ENCODE measurements around the gene C19orf85.
A peak's percentile ranks its signal among the peaks of the same experiment; 100 is the strongest.
"Not testable (repeated sequence)": the region's sequence is repeated elsewhere in the genome, so short reads cannot be mapped to it uniquely, and the experiment has no call there.

Gene C19orf85

DNA sequence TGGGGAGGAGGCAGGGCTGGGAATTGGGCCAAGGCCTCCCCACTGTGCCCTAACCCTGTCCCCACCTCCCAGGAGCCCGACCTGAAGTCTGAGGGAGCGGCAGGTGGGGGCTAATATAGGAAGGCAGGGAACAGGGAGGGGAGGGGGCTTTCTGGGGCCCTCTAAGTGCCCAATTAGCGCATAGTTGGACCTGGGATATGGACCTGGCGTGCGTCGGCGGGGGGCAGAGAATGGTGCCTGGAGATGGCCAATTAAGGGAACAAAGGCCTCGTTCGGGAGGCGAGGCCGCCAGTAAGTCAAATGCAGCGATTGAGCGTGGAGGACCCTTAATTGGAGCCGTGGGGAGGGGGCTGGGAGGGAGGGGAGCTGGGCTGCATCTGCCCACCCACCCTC, at the start of gene C19orf85:
C19orf85 (minus strand) TSS at position 90 of the 393 bp plus-strand sequence. CDS start 197 bp downstream, outside the sequence.
- no peak for DNase-seq (ENCODE audit: low read depth, low spot score)

DNA sequence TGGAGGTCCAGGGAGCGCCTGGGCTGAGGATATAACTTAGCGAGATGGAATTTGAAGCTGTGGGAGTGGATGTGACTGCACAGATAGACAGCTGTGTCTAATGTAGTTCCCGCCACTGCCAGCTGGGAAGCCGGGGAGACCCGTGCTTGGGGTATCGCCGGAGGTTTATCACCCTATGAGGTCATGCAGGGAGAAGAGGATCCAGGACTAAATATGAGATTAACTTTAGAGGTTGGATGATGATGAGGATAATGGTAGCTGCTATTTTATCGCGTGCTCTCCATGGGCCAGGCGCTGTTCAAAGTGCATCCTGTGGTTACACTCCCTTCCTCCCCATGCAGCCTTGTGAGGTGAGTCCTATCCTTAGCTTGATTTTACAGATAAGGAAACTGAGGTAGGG, 43.6 kb upstream of the C19orf85 start:
- DNase-seq (ENCODE audit: low read depth, low spot score) = no peak

DNA sequence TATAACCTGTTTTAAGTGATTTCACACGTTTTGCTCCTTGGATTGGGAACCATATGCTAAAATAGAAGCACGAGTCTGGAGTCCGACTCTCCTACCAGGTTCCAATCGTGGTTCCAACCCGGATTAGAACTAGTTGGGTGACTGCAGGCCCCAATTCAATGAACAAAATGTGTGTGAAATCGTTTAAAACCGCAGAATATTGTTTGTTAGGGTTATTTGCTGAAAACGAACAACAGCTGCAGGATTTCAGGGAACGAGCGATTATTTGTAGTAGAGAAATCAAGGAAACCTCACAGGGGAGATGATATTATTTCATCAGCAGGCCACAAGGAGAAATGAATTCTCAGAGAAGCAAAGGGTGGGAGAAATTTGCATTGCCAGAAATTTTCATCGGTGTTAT, 40.4 kb upstream of the C19orf85 start:
- DNase-seq (ENCODE audit: low read depth, low spot score) = no peak

DNA sequence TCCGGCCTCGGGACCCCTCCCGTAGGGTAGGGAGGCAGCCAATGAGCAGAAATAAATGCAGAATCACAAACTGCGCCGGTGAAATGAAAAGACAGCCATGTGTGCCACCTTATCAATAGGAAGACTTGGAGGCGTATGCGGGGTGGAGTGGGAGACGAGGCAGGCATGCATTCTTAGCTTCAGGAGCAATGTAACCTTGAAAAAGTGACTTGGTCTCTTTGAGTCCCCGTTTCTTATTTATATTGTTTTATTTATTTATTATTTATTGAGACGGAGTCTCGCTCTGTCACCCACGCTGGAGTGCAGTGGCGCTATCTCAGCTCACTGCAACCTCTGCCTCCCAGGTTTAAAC, 39.7 kb upstream of the C19orf85 start:
- no peak for DNase-seq (ENCODE audit: low read depth, low spot score)

DNA sequence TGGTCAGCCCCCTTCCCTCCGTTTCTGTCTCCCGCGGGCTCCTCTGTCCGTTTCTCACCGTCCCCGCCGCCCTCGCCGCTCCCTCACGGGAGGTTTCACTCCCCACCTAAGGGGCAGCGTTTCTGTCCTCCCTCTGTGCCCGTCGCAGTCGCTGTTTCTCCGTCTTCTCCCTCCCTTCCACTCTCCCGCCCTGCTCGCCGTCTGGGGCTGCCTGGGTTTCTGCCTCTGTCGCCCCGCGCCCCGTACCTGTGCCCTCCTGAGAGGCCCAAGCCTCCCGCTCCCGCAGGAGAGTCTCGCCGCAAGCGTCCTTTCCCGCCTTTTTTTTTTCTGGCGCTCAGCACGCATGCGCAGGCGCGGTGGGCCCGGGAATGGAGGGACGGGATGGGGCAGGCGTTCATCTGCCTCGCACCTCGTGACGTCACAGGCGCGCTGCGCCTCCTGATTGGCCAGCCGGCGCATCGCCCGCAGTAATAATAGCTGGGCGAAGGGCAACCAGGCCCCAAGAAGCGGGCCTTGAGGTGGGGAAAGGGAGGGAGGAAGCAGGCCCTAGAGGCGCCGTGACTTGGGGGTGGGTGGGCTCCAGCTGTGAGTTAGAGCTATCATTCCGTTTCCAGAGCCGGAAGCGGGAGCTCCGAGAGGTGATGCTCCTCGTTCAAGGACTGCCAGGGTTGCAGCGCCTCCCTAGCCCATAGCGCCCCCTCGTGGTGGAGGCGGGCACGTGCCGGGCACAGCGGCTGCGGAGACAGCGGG, 39.1 kb upstream of the C19orf85 start:
- DNase-seq (ENCODE audit: low read depth, low spot score) = peak; percentile 73

DNA sequence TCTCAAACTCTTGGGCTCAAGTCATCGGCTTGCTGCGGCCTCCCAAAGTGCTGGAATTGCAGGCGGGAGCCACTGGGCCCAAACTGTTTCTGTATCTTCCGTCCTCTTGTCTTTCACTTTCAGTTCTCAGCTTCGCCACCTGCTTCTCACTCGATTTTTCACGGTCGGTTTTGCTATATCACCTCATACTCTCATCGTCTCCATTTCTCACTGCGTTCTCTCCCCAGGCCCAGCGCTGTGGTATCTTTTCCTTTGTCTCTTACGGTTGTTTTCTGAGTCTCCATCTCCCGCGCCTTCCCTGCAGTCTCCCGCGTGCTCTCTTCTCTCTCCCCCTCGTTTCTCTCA, 38.6 kb upstream of the C19orf85 start:
- no peak for DNase-seq (ENCODE audit: low read depth, low spot score)

DNA sequence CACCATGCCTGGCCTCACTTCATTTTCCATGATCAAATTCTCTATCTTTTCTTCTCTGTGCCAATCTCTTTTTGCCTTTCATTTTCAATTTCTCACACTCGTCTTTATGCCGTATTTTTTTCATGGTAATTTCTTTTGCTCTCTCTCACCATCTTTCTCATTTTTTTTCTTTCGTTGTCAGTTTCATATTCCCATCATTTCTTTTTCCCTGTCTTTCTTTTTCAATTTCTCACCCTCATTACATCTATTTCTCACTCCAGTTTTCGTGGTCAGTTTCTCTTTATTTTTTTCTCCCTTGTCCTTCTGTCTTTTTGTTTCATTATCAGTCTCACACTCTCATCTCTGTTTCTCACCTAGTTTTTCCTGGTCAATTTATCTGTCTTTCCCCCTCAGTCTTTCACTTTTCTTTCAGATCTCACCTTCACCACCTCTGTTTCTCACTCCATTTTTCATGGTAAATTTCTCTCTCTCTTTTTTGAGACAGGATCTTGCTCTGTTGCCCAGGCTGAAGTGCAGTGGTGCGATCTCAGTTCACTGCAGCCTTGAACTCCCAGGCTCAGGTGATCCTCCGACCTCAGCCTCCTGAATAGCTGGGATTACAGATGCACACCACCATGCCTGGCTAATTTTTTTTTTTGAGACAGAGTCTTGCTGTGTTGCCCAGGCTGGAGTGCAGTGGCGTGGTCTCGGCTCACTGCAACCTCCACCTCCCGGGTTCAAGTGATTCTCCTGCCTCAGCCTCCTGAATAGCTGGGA, 37.8 kb upstream of the C19orf85 start:
- DNase-seq (ENCODE audit: low read depth, low spot score) = no peak

DNA sequence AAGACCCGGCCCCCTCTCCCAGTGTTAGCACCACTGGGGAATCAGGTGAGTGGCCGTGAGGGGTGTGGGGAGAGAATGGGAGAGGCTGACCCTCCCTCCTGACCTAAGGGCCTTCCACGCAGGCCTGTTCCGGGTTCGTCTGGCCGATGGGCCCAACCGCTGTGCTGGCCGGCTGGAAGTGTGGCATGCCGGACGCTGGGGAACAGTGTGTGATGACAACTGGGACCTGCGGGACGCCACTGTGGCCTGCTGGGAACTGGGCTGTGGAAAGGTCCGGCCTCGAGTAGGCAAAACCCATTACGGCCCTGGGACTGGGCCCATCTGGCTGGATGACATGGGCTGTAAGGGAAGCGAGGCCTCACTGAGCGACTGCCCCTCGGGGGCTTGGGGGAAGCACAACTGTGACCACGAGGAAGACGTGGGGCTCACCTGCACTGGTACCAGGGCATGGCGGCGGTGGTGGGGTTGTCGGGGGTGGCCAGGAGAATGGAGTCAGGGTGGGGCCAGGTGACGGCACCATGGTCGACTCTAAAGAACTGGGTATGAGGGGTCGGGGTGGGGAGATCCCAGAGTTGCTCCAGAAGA, 35.9 kb upstream of the C19orf85 start:
- DNase-seq (ENCODE audit: low read depth, low spot score) = no peak

DNA sequence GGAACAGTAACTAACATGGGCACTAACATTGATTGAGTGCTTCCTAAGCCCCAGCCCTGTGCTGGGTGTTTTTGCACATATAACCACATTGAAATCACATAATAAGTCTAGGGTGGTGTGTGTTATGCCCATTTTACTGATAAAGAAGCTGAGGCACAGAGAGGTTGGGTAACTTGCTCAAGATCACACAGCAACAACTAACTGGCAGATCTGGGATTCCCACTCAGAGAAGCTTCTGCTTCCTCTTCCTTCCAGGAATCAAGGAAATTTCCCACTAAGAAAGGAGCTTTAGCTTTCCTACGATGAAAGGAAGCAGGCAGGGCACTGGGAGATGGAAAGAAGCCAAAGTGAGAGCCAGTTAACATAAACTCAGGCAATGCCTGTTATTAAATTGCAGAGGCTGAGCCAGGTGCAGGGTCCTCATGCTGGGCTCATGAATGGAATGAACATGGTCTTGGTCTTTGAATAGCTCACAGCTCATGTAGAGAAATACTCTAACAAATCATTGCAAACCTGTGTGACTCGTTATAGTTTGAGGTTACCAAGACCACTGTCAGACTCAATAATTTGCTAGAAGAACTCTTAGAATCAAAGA, 33.8 kb upstream of the C19orf85 start:
- no peak for DNase-seq (ENCODE audit: low read depth, low spot score)

DNA sequence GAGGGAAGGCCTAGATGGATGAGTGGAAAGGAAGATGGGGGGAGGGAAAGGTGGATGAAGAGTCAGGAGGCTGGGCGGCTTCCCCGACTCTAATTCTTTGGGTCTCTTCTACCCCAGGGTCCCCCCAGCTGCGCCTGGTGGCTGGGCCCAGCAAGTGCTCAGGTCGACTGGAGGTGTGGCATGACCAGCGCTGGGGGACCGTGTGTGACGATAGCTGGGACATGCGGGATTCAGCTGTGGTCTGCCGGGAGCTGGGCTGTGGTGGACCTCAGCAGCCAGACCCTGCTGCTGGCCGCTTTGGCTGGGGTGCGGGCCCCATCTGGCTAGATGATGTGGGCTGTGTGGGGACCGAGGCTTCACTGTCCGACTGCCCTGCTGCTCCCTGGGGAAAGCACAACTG, 33.2 kb upstream of the C19orf85 start:
- no peak for DNase-seq (ENCODE audit: low read depth, low spot score)

DNA sequence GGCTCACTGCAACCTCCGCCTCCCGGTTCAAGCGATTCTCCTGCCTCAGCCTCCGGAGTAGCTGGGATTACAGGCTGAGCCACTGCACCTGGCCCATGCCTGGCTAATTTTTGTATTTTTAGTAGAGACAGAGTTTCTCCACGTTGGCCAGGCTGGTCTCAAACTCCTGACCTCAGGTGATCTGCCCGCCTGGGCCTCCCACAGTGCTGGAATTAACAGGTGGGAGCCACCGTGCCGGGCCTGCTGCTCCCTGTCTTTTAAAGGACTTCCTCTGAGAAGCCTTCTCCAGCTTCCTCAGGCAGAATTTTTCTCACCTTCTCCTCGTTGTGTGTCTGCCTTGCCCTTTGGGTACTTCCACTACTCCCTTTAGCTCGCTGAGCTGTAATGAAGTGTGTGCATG, 32.3 kb upstream of the C19orf85 start:
- DNase-seq (ENCODE audit: low read depth, low spot score) = not testable (repeated sequence)

DNA sequence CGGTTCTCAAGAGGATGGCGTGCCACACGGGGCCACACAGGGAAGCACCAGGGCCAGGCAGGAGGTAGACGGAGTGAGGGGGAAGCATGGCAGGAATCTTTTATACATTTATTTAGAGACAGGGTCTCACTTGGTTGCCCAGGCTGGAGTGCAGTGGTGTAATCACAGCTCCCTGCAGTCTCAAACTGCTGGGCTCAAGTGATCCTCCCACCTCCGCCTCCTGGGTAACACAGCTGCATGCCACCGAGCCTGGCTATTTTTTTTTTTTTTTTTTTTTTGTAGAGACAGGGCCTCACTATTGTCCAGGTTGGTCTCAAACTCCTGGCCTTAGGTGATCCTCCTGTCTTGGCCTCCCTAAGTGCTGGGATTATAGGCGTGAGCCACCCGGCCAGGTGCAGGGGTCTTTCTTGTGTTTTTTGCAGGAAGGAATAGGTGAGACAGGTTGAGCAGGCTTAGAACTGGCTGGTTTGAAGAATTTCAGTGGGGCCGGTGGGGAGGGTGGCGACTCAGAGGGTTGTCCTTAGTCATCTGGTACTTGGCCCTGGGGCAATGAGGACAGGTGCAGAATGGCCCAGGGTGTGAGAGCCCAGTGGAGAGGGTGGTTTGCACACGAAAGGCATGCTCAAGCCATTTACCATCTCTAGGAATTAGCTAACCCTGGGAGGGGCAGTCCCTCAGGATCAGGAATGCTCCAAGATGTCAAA, 31.2 kb upstream of the C19orf85 start:
- no peak for DNase-seq (ENCODE audit: low read depth, low spot score)

DNA sequence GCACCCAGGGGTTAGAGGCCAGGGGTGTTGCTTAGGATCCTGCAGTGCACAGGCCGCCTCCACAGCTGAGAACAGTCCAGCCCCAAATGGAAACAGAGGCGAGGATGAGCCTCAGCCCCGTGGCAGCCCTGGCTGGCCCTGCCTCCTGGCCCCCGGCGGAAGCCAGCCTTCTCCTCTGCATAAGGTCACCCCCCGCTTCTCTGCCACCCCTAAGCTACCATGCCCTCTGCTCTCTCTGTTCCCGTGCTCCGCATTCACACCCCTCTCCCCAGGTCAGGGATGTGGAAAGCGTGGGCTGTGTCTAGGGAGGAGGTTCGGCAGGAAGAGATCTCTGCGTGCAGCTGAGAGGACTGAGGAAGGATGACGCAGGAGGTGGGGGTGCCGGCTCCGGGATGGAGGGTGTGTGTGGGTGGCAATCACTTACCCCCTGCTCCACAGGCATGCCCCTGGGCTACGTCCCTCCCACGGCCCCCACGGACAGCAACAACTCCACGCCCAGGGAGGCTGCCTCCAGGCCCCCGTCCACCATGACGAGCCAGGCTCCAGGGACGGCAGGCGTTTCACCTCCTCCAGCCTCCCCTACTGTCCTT, 29.7 kb upstream of the C19orf85 start:
- no peak for DNase-seq (ENCODE audit: low read depth, low spot score)

DNA sequence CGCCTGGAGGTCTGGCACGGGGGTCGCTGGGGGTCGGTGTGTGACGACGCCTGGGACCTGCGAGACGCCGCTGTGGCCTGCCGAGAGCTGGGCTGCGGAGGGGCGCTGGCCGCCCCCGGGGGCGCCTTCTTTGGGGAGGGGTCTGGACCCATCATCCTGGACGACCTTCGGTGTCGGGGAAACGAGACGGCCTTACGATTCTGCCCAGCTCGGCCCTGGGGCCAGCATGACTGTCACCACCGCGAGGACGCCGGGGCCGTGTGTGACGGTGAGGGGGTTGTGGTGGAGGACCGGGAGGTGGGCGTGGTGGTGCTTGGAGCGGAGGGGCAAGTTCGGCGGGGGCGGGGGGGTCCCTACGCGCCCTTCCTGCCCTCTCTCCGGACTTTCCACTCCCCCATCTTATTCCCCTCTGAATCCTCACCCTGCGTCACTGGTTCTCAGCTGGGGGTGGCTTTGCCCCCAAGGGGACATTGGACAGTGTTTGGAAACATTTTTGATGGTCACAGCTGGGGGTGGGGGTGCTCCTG, 29.2 kb upstream of the C19orf85 start:
- no peak for DNase-seq (ENCODE audit: low read depth, low spot score)

DNA sequence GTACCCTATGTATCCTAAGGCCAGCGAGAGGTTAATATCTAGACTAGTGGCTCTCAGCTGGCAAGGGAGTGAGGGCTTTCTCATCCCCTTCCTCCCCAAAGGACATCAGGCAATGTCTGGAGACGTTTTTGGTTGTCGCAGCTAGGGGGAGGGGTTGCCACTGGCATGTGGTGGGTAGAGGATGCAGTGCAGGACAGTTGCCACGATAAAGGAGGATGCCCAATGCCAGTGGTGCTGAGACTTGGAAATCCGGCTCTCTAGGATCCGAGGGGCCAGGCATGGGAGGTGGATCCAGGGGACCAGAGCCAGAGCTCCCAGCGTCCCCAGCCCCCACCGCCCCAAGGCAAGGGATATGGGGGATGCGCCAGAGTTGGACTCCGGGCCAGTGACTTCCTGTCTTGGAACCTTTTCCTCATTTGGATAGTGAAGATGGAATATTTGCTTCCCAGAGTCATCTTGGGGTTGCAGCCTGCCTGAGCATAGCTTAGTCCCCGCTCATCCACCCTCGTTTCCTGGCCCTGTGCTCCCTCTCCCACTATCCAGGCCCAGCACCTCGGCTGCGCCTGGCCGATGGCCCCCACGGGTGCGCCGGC, 28.6 kb upstream of the C19orf85 start:
- no peak for DNase-seq (ENCODE audit: low read depth, low spot score)

DNA sequence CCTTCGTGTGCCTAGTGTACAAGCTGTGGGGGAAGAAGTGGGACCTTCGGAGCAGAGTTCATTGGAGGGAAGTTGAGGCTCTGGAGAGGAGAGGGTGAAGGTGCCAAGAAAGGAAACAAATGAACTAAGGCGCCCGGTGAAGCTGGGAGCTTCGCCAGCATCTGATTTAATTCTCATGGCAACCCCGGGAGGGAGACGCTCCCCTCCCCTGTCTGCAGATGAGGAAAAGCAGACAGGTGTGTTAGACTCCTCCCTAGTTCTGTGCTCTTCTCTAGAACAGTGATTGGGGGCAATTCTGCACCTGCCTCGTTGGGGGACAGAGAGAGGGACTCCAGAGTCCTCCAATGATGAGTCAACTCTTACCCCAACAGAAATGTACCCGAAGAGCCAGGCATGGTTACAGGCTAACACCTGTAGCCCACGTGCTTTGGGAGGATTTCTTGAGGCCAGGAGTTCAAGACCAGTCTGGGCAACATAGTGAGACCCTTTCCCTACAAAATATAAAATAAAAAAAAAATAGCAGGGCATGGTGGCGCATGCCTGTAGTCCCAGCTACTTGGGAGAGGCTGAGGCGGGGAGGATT, 27.9 kb upstream of the C19orf85 start:
- DNase-seq (ENCODE audit: low read depth, low spot score) = no peak

DNA sequence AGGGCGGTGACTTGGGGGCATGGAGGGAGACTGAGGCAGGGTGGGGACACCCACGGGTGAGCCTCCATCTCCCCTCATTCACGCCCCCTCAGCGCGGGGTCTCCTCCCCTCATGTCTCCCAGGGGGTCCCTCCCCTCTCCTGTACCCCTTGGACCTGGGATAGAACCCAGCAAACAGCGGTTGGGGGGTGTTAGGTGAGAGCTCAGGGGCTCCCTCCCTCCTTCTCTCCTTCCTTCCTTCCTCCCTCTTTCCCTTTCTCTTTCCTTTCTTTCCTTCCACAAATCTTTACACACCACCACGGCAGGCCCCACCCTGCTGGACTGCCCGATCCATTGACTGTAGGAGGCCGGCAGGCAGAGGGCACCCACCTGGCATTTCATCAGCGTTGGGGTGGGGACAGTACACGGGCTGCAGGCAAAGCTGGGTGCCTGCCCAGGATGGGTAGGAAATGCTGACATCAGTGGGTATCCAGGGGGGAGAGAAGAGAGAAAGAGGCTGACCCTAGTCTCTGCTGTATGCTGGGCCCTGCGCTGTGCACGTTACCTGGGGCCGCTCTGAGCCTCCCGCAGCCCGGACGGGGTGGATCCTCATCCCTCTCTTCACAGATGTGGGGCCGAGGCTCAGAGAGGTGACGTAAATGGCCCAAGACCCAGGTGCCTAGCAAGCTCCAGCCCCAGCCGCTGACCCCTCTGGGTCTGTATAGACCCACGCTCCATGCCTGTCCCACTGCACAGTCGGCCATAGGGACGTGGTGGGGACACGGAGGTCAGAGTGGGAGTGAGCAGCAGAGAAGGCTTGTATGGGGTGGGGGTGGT, 27.2 kb upstream of the C19orf85 start:
- DNase-seq (ENCODE audit: low read depth, low spot score) = no peak

DNA sequence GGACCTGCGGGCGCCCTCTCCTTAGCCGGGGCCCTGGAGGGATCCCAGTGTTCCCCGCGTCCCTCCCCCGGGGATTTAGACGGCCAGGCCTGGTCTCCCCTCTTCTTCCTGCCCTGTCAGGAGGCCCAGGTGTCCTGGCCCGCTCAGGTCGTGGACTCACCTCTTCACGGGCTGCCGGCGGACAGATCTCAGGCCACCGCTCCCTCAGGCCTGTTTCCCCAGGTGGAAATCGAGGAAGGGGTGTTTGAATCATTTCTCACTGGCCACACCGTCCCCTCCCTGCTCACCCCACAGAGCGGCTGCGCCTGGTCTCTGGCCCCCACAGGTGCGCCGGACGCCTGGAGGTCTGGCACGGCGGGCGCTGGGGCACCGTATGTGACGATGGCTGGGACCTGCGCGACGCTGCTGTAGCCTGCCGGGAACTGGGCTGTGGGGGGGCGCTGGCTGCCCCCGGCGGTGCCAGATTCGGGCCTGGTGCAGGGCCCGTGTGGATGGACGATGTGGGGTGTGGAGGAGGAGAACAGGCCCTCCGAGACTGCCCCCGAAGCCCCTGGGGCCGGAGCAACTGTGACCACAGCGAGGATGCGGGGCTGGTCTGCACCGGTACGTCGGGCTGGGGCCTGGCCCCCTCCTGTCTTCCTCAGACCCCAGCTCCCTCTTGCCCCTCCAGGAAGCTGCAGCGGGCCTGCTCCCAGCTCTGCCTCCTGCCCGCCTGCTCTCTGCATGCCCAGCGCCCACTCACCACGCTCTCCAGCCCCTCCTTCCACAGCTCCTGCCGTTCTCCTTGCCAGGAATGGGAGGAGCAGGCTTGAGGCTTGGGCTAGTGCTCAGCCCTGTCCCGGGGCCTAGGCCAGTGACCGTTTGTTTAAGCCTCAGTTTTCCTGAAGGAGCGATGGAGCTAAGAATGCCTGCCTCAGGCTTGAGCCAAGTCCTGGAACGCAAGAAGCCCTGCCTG, 26.2 kb upstream of the C19orf85 start:
- no peak for DNase-seq (ENCODE audit: low read depth, low spot score)

Data from brain pericyte (primary cell).